Neural cell (in vitro differentiated cells): Measurements from ENCODE around the gene PRDM2.

Experiments used
- CTCF ChIP-seq: fragments of 450-650 bp; IDR thresholded peaks from 2 replicates; pipeline ENCODE4 v1.5.1; 2014; ENCODE audit warnings: antibody characterized with exemption, mild to moderate bottlenecking, moderate library complexity; ENCODE audit not compliant: poor library complexity, severe bottlenecking
- EZH2 ChIP-seq: fragments of 200-600, 300-800 bp; shearing (Covaris generic), sonication (generic); IDR thresholded peaks from 2 replicates; pipeline ENCODE4 v1.6.1; 2014; ENCODE audit warnings: antibody characterized with exemption, low read length, borderline replicate concordance, mild to moderate bottlenecking; ENCODE audit not compliant: insufficient read depth, poor library complexity, severe bottlenecking
- POLR2AphosphoS5 ChIP-seq: IDR thresholded peaks from 2 replicates; pipeline ENCODE4 v1.6.1; 2012

GRCh38 chr1:13826009-13826408, 126.0 kb downstream of the PRDM2 start:
- TF ChIP-seq CTCF (no peak), POLR2AphosphoS5 (no peak), EZH2 (no peak)
